ENCODE data around the gene PLCZ1. TPM values are rescaled to one million over a fixed set of nuclear protein-coding genes. Genes with fewer than 3 reads are reported as not detected.

Gene PLCZ1
- polyA plus RNA-seq, 3 donors: not detected

DNA sequence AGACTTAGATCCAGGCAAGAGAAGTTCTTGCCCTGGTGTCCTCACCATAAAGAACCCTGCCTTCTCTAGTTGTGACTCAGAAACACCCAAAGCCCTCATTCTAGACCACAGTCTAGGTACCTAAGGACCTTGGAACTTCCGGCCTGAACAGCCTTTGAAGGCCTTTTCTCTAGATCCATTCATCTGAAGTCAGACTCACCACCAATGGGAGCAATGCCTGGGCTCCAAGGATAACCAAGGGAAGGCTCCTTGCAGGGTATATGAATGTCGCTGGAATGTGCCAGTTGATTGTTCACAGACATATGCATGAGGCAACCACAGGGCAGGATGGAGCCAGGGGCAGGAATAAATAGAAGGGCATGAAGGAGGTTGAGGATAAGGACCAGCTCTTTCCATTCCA, 86.3 kb downstream of the PLCZ1 start:
- no peaks in the 10 kb centered on the region for H3K36me3 ChIP-seq (replicated peaks in 1 of 2; ENCODE audit: control insufficient read depth in 1 of 2, insufficient read depth in 2 of 2, low read length in 2 of 2)
- H3K27me3 ChIP-seq (ENCODE audit: control insufficient read depth in 2 of 2, insufficient read depth in 2 of 2, low read length in 2 of 2): no peaks in the 10 kb centered on the region
- no CpG with 5 or more reads among the region's 2 CpGs for WGBS (ENCODE audit: insufficient coverage)
- H3K27ac ChIP-seq (ENCODE audit: low read depth in 1 of 2, low read length in 2 of 2): no peak overlapping the region
- no peaks in the 10 kb centered on the region for H4K20me1 ChIP-seq (ENCODE audit: insufficient read depth, low read length)
- peaks cover 0 to 3% of the 10 kb centered on the region in 2 donors for H3K9me3 ChIP-seq (replicated peaks in 1 of 2; ENCODE audit: control insufficient read depth in 1 of 2, insufficient read depth in 1 of 2, low read length in 2 of 2)
- no peak overlapping the region for H3K4me3 ChIP-seq (replicated peaks in 1 of 3; ENCODE audit: low read depth in 2 of 3, low read length in 3 of 3)
- TF ChIP-seq, protein P1, sequence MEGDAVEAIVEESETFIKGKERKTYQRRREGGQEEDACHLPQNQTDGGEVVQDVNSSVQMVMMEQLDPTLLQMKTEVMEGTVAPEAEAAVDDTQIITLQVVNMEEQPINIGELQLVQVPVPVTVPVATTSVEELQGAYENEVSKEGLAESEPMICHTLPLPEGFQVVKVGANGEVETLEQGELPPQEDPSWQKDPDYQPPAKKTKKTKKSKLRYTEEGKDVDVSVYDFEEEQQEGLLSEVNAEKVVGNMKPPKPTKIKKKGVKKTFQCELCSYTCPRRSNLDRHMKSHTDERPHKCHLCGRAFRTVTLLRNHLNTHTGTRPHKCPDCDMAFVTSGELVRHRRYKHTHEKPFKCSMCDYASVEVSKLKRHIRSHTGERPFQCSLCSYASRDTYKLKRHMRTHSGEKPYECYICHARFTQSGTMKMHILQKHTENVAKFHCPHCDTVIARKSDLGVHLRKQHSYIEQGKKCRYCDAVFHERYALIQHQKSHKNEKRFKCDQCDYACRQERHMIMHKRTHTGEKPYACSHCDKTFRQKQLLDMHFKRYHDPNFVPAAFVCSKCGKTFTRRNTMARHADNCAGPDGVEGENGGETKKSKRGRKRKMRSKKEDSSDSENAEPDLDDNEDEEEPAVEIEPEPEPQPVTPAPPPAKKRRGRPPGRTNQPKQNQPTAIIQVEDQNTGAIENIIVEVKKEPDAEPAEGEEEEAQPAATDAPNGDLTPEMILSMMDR (IDR thresholded peaks at IDR 0.05): no peak
- intact Hi-C loops (cut with micrococcal nuclease): no loop called here
- H3K79me2 ChIP-seq (ENCODE audit: insufficient read depth, low read length): no peaks in the 10 kb centered on the region
- no peak overlapping the region for H3K9ac ChIP-seq (ENCODE audit: insufficient read depth, low read length, poor library complexity, severe bottlenecking)
- no peak for DNase-seq
- H3K36me3 Mint-ChIP-seq: no peaks in the 10 kb centered on the region
- no peaks in the 10 kb centered on the region for H3K4me1 Mint-ChIP-seq
- peaks cover 0 to 6% (median 3%) of the 10 kb centered on the region in 7 donors for H3K9me3 Mint-ChIP-seq
- H3K4me3 Mint-ChIP-seq: no peak overlapping the region
- no peaks in the 10 kb centered on the region for H3K4me1 ChIP-seq (ENCODE audit: control insufficient read depth in 1 of 2, insufficient read depth in 2 of 2, low read length in 2 of 2)
- peaks cover 0 to 3% (median 1%) of the 10 kb centered on the region in 3 donors for H3K27me3 Mint-ChIP-seq (ENCODE audit: low read depth in 3 of 3)
- no peak overlapping the region for H3K27ac Mint-ChIP-seq
- no peak overlapping the region for H3K4me2 ChIP-seq (replicated peaks; ENCODE audit: extremely low read depth, low read length, poor library complexity, severe bottlenecking)
- no peak overlapping the region for H2AFZ ChIP-seq (ENCODE audit: insufficient read depth, low read depth, low read length, poor library complexity, severe bottlenecking)

DNA sequence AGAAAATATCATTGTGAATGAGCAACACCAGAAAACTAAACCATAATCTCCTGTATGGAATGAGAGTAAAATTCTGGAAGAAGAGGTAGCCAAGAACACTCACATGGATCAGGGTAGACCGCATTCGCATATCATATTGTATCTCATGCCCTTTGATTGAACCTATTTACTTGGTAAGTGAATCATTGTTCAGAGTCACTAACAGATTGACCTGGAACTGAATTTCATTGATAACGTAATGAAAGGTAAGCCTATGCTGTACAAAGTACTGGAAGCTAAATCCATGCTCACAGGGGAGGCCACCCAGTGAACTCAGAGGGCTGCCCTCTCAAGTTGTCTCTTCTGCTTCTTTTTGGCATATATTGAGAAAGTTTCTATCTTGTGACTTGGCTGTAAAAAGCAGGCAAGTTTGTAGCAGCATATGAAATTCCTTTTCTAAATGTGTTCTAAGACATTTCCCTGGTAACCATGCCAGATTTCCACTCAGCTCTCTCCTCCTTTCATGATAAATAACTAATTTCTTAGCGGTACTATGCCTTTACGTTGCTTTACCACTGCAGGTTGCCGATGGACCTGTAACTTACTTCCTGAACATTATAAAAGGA, 91.4 kb downstream of the PLCZ1 start:
- H3K4me2 ChIP-seq (replicated peaks; ENCODE audit: extremely low read depth, low read length, poor library complexity, severe bottlenecking): no peak overlapping the region
- TF ChIP-seq, protein P1 (IDR thresholded peaks at IDR 0.05): no peak
- Mint-ChIP-seq H3K4me3 (no peak overlapping the region), H3K9me3 (peaks cover 0 to 4% (median 2%) of the 10 kb centered on the region in 7 donors), H3K27me3 (ENCODE audit: low read depth in 3 of 3) (peaks cover 0 to 3% (median 3%) of the 10 kb centered on the region in 3 donors), H3K36me3 (no peaks in the 10 kb centered on the region), H3K27ac (no peak overlapping the region), H3K4me1 (no peaks in the 10 kb centered on the region)
- no peaks in the 10 kb centered on the region for H3K4me1 ChIP-seq (ENCODE audit: control insufficient read depth in 1 of 2, insufficient read depth in 2 of 2, low read length in 2 of 2)
- 98% methylated on average over 5 of the region's 6 CpGs for WGBS (ENCODE audit: insufficient coverage)
- intact Hi-C loops (cut with micrococcal nuclease): no loop called here
- no peaks in the 10 kb centered on the region for H3K9me3 ChIP-seq (replicated peaks in 1 of 2; ENCODE audit: control insufficient read depth in 1 of 2, insufficient read depth in 1 of 2, low read length in 2 of 2)
- no peak for DNase-seq
- no peak overlapping the region for H3K4me3 ChIP-seq (replicated peaks in 1 of 3; ENCODE audit: low read depth in 2 of 3, low read length in 3 of 3)
- no peak overlapping the region for H2AFZ ChIP-seq (ENCODE audit: insufficient read depth, low read depth, low read length, poor library complexity, severe bottlenecking)
- H3K79me2 ChIP-seq (ENCODE audit: insufficient read depth, low read length): no peaks in the 10 kb centered on the region
- no peak overlapping the region for H3K27ac ChIP-seq (ENCODE audit: low read depth in 1 of 2, low read length in 2 of 2)
- no peak overlapping the region for H3K9ac ChIP-seq (ENCODE audit: insufficient read depth, low read length, poor library complexity, severe bottlenecking)
- H3K36me3 ChIP-seq (replicated peaks in 1 of 2; ENCODE audit: control insufficient read depth in 1 of 2, insufficient read depth in 2 of 2, low read length in 2 of 2): no peaks in the 10 kb centered on the region
- H4K20me1 ChIP-seq (ENCODE audit: insufficient read depth, low read length): no peaks in the 10 kb centered on the region
- H3K27me3 ChIP-seq (ENCODE audit: control insufficient read depth in 2 of 2, insufficient read depth in 2 of 2, low read length in 2 of 2): no peaks in the 10 kb centered on the region

Measured in CD14-positive monocyte (primary cell).